Activated naive CD8-positive, alpha-beta T cell treated with anti-CD3 and anti-CD28 coated beads, Interleukin-2, amount 50 U/mL, for 16 hours (primary cell): Measurements from ENCODE around the gene ERBIN.
"Not testable (repeated sequence)": the region's sequence is repeated elsewhere in the genome, so short reads cannot be mapped to it uniquely, and the experiment has no call there.

Experiments used
- DNase-seq: peaks from one replicate; pipeline ENCODE4 v3.0.0-alpha.2; 2020; ENCODE audit warnings: low read depth, low spot score

The ERBIN gene

GRCh38 chr5:65955746-65956145 is 29.4 kb downstream of the ERBIN start:
- no peak for DNase-seq

GRCh38 chr5:65957703-65958102 is 31.3 kb downstream of the ERBIN start:
- DNase-seq: not testable (repeated sequence)

GRCh38 chr5:65961633-65962032 is 35.3 kb downstream of the ERBIN start:
- DNase-seq: no peak

GRCh38 chr5:65967288-65968066 is 41.1 kb downstream of the ERBIN start:
- DNase-seq: no peak

- no peak for DNase-seq
Observed at GRCh38 chr5:65969539-65970393, 43.4 kb downstream of the ERBIN start.

GRCh38 chr5:65970481-65971367 is 44.3 kb downstream of the ERBIN start:
- DNase-seq: no peak

- DNase-seq: no peak
Observed at GRCh38 chr5:65971643-65972042, 45.3 kb downstream of the ERBIN start.

- DNase-seq: not testable (repeated sequence)
Observed at GRCh38 chr5:65972896-65973295, 46.5 kb downstream of the ERBIN start.

- no peak for DNase-seq
Observed at GRCh38 chr5:65978251-65978650, 51.9 kb downstream of the ERBIN start.

GRCh38 chr5:65981548-65981947 is 55.2 kb downstream of the ERBIN start:
- no peak for DNase-seq

- no peak for DNase-seq
Observed at GRCh38 chr5:65981969-65982619, 55.7 kb downstream of the ERBIN start.

- DNase-seq: no peak
Observed at GRCh38 chr5:65982635-65983034, 56.3 kb downstream of the ERBIN start.

GRCh38 chr5:65984098-65984885 is 57.9 kb downstream of the ERBIN start:
- DNase-seq: no peak

GRCh38 chr5:65986050-65986451 is 59.7 kb downstream of the ERBIN start:
- DNase-seq: no peak

GRCh38 chr5:65986796-65987195 is 60.4 kb downstream of the ERBIN start:
- no peak for DNase-seq

GRCh38 chr5:65987982-65988381 is 61.6 kb downstream of the ERBIN start:
- no peak for DNase-seq

GRCh38 chr5:65989158-65989557 is 62.8 kb downstream of the ERBIN start:
- no peak for DNase-seq

- DNase-seq: no peak
Observed at GRCh38 chr5:65992630-65993029, 66.3 kb downstream of the ERBIN start.

GRCh38 chr5:65994117-65994786 is 67.9 kb downstream of the ERBIN start:
- DNase-seq: no peak
